IPS-20b (cell line): ENCODE results near the gene H2BK1.

Experiments used
- H3K27ac ChIP-seq: one replicate; pipeline ENCODE4 v1.5.1; 2013; ENCODE audit warnings: low read length
- H3K27me3 ChIP-seq: 2 replicates; pipeline ENCODE4 v1.6.1; 2013; ENCODE audit warnings: mild to moderate bottlenecking, low read length, inconsistent platforms; ENCODE audit not compliant: insufficient read depth
- H3K36me3 ChIP-seq: 2 replicates; pipeline ENCODE4 v1.6.1; 2013; ENCODE audit warnings: low read depth, mild to moderate bottlenecking, inconsistent platforms, low read length, moderate library complexity; ENCODE audit not compliant: insufficient read depth
- H3K4me1 ChIP-seq: 2 replicates; pipeline ENCODE4 v1.6.1; 2013; ENCODE audit warnings: mild to moderate bottlenecking, control low read depth, inconsistent platforms, low read length, moderate library complexity; ENCODE audit not compliant: insufficient read depth
- H3K4me3 ChIP-seq: 2 replicates; pipeline ENCODE4 v1.5.1; 2013; ENCODE audit warnings: mild to moderate bottlenecking, low read length, inconsistent platforms
- H3K9ac ChIP-seq: 2 replicates; pipeline ENCODE4 v1.6.1; 2013; ENCODE audit warnings: low read depth, mild to moderate bottlenecking, inconsistent platforms, low read length, moderate library complexity
- H3K9me3 ChIP-seq: 2 replicates; pipeline ENCODE4 v1.6.1; 2013; ENCODE audit warnings: mild to moderate bottlenecking, low read depth, low read length, inconsistent platforms; ENCODE audit not compliant: insufficient read depth

H2BK1 gene

GRCh38 chr7:151194188-151194587 lies 16.1 kb downstream of the H2BK1 start:
- Histone ChIP-seq H3K9ac (no peak overlapping the region), H3K4me1 (no peaks in the 10 kb centered on the region), H3K36me3 (no peaks in the 10 kb centered on the region), H3K27ac (no peak overlapping the region), H3K27me3 (peaks cover 34% of the 10 kb centered on the region), H3K4me3 (no peak overlapping the region), H3K9me3 (no peaks in the 10 kb centered on the region)

GRCh38 chr7:151193203-151193978 lies 16.9 kb downstream of the H2BK1 start:
- Histone ChIP-seq H3K9me3 (no peaks in the 10 kb centered on the region), H3K27me3 (peaks cover 34% of the 10 kb centered on the region), H3K27ac (no peak overlapping the region)

GRCh38 chr7:151192002-151192539 lies 18.2 kb downstream of the H2BK1 start:
- Histone ChIP-seq H3K36me3 (no peaks in the 10 kb centered on the region), H3K27me3 (peaks cover 31% of the 10 kb centered on the region), H3K9me3 (no peaks in the 10 kb centered on the region), H3K9ac (no peak overlapping the region), H3K4me3 (no peak overlapping the region), H3K27ac (no peak overlapping the region), H3K4me1 (no peaks in the 10 kb centered on the region)

More at GRCh38 chr7:151193203-151193978, 16.9 kb downstream of the H2BK1 start:
- no peak overlapping the region for H3K4me3 ChIP-seq
- H3K4me1 ChIP-seq, result no peaks in the 10 kb centered on the region
- no peaks in the 10 kb centered on the region for H3K36me3 ChIP-seq
- H3K9ac ChIP-seq, result no peak overlapping the region

GRCh38 chr7:151191544-151191943 lies 18.7 kb downstream of the H2BK1 start:
- H3K9me3 ChIP-seq, result no peaks in the 10 kb centered on the region
- no peaks in the 10 kb centered on the region for H3K4me1 ChIP-seq
- H3K4me3 ChIP-seq, result no peak overlapping the region
- H3K36me3 ChIP-seq, result no peaks in the 10 kb centered on the region
- H3K27me3 ChIP-seq, result peaks cover 26% of the 10 kb centered on the region
- no peak overlapping the region for H3K27ac ChIP-seq
- no peak overlapping the region for H3K9ac ChIP-seq

GRCh38 chr7:151189038-151189437 lies 21.2 kb downstream of the H2BK1 start:
- no peak overlapping the region for H3K4me3 ChIP-seq
- H3K27me3 ChIP-seq, result peaks cover 8% of the 10 kb centered on the region
- H3K4me1 ChIP-seq, result no peaks in the 10 kb centered on the region
- no peaks in the 10 kb centered on the region for H3K36me3 ChIP-seq
- no peaks in the 10 kb centered on the region for H3K9me3 ChIP-seq
- no peak overlapping the region for H3K9ac ChIP-seq
- no peak overlapping the region for H3K27ac ChIP-seq

- H3K27ac ChIP-seq, result no peak overlapping the region
- peaks cover 9% of the 10 kb centered on the region for H3K27me3 ChIP-seq
- no peaks in the 10 kb centered on the region for H3K9me3 ChIP-seq
- H3K4me1 ChIP-seq, result no peaks in the 10 kb centered on the region
- no peaks in the 10 kb centered on the region for H3K36me3 ChIP-seq
- H3K9ac ChIP-seq, result no peak overlapping the region
- H3K4me3 ChIP-seq, result no peak overlapping the region
Measured at GRCh38 chr7:151188252-151188542, 22.1 kb downstream of the H2BK1 start.

GRCh38 chr7:151187409-151188251 lies 22.7 kb downstream of the H2BK1 start:
- H3K27me3 ChIP-seq, result peaks cover 14% of the 10 kb centered on the region
- no peak overlapping the region for H3K27ac ChIP-seq
- H3K9ac ChIP-seq, result no peak overlapping the region
- H3K36me3 ChIP-seq, result no peaks in the 10 kb centered on the region
- H3K9me3 ChIP-seq, result no peaks in the 10 kb centered on the region
- no peaks in the 10 kb centered on the region for H3K4me1 ChIP-seq
- H3K4me3 ChIP-seq, result no peak overlapping the region

- Histone ChIP-seq H3K4me3 (no peak within 1 kb of the TSS), H3K9me3 (no peaks in the 10 kb centered on the region), H3K36me3 (no peaks in the 10 kb centered on the region), H3K9ac (no peak within 1 kb of the TSS), H3K27ac (no peak within 1 kb of the TSS), H3K4me1 (no peaks in the 10 kb centered on the region), H3K27me3 (peaks cover 14% of the 10 kb centered on the region)
Measured at GRCh38 chr7:151186640-151187408, 23.5 kb downstream of the H2BK1 start, which contains the start of gene ASB10. Gene ASB10, minus strand, starts transcription at chr7:151187250. Its CDS starts 120 bp downstream, at chr7:151187130.

- H3K9ac ChIP-seq, result no peak overlapping the region
- H3K4me3 ChIP-seq, result no peak overlapping the region
- H3K27me3 ChIP-seq, result peaks cover 14% of the 10 kb centered on the region
- H3K4me1 ChIP-seq, result no peaks in the 10 kb centered on the region
- no peaks in the 10 kb centered on the region for H3K36me3 ChIP-seq
- H3K9me3 ChIP-seq, result no peaks in the 10 kb centered on the region
- H3K27ac ChIP-seq, result no peak overlapping the region
Measured at GRCh38 chr7:151185762-151186639, 24.3 kb downstream of the H2BK1 start.

GRCh38 chr7:151181011-151181431 lies 29.3 kb downstream of the H2BK1 start:
- H3K9ac ChIP-seq, result no peak overlapping the region
- peaks cover 18% of the 10 kb centered on the region for H3K27me3 ChIP-seq
- no peak overlapping the region for H3K4me3 ChIP-seq
- no peaks in the 10 kb centered on the region for H3K4me1 ChIP-seq
- no peaks in the 10 kb centered on the region for H3K9me3 ChIP-seq
- H3K27ac ChIP-seq, result no peak overlapping the region
- H3K36me3 ChIP-seq, result no peaks in the 10 kb centered on the region

GRCh38 chr7:151179946-151180345 lies 30.3 kb downstream of the H2BK1 start:
- H3K4me3 ChIP-seq, result no peak overlapping the region
- no peak overlapping the region for H3K27ac ChIP-seq
- peaks cover 29% of the 10 kb centered on the region for H3K27me3 ChIP-seq

More at GRCh38 chr7:151179946-151180345, 30.3 kb downstream of the H2BK1 start:
- Histone ChIP-seq H3K4me1 (no peaks in the 10 kb centered on the region), H3K9ac (no peak overlapping the region), H3K9me3 (no peaks in the 10 kb centered on the region), H3K36me3 (no peaks in the 10 kb centered on the region)
